Measurements from ENCODE around the gene NEK5.

DNA sequence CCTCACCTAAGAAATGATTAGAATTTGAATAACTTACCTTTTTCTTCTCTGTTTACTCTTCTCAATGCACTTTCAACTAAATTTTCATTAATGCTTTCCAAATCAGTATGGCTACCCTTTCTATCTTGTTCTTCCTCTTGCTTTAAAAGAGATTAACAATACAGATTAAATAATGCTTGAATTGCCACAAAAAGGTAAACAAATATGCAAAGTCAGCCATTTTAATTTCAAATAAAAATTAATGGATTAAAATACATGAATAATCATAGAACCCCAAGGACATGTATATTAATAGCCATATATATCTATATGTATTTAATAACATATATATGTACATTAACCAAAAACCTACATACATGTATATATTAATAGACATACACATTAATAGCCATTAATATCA lies 7.9 kb upstream of the NEK5 start:
- TF ChIP-seq EZH2phosphoT487 (IDR thresholded peaks at IDR 0.05; ENCODE audit: insufficient read depth, low read depth) (no peak), EZH2 (IDR thresholded peaks at IDR 0.05; ENCODE audit: insufficient read depth, poor library complexity, severe bottlenecking) (no peak)

Measured in GM23248 (cell line).